ENCODE data around the gene OSBPL6. TPM values are rescaled to one million over a fixed set of nuclear protein-coding genes. Genes with fewer than 3 reads are reported as not detected.

The OSBPL6 gene
- total RNA-seq, 6 experiments from 2014 or later, result 2.4 to 4.1 (median 3.1) TPM

DNA sequence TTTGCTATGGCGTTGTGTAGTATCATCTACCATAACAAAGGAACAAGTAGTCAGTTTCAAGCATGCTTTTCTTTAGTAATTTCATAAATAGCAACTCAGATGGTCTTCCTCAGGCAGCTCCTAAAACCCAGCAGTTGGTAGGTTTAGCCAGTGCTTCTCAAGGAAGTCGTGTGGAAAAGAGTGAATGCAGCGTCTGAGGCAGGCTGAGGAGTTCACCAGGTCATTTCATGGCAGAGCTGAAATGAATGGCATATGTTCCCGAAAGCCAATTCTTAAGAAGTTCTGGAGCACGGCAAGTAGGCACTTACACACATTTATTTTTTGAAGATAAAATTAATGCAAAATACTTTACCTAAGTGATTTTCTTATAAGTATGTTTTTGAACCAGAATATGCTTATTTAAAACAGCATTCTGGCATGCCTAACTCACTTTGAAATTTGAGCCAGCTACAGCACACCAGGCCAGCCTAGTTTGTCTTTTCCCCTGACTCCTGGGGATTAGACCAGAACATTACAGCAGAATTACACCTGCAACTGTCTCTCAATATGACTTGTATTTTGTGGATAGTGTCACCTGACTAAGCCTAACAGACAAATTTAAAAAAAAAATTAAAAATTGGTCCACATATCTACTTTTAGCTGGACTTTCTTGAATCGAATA lies 62.2 kb downstream of the OSBPL6 start:
- DNase-seq (no peak), ATAC-seq (no peak)
- intact Hi-C loops (cut with DNase I), result no loop called here
- WGBS (ENCODE audit: insufficient coverage, low coverage, low lambda C conversion rate, missing lambda C conversion rate), result 85% methylated on average over 6 of the region's 6 CpGs
- Histone ChIP-seq H3K4me3 (no peak overlapping the region), H3K27me3 (no peaks in the 10 kb centered on the region), H3K4me1 (no peaks in the 10 kb centered on the region), H3K27ac (no peak overlapping the region), H3K9me3 (no peaks in the 10 kb centered on the region), H3K36me3 (no peaks in the 10 kb centered on the region)
- TF ChIP-seq POLR2A (IDR thresholded peaks at IDR 0.05), result no peak
- TF ChIP-seq, protein P1, sequence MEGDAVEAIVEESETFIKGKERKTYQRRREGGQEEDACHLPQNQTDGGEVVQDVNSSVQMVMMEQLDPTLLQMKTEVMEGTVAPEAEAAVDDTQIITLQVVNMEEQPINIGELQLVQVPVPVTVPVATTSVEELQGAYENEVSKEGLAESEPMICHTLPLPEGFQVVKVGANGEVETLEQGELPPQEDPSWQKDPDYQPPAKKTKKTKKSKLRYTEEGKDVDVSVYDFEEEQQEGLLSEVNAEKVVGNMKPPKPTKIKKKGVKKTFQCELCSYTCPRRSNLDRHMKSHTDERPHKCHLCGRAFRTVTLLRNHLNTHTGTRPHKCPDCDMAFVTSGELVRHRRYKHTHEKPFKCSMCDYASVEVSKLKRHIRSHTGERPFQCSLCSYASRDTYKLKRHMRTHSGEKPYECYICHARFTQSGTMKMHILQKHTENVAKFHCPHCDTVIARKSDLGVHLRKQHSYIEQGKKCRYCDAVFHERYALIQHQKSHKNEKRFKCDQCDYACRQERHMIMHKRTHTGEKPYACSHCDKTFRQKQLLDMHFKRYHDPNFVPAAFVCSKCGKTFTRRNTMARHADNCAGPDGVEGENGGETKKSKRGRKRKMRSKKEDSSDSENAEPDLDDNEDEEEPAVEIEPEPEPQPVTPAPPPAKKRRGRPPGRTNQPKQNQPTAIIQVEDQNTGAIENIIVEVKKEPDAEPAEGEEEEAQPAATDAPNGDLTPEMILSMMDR (IDR thresholded peaks at IDR 0.05), result no peak

DNA sequence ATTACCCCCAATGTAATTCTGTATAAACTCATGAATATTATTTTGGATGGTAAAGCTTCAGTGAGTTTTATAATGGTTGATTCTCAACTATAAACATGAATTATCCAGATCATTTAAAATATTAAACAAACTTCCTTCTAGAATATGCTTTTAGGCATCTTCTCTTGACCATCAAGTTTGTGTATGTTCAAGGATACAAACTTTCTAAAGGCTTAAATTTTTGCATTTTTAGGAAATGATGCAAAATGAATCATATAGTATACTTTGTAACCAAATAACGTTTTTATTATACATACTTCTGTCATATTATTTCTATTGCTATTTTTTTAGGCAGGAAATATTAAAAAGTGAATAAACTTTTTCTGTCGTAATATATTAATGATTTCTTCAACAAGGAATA lies 62.8 kb downstream of the OSBPL6 start:
- no peaks in the 10 kb centered on the region for H3K4me1 ChIP-seq
- no peak overlapping the region for H3K4me3 ChIP-seq
- TF ChIP-seq, protein P1 (IDR thresholded peaks at IDR 0.05), result no peak
- TF ChIP-seq POLR2A (IDR thresholded peaks at IDR 0.05), result no peak
- H3K36me3 ChIP-seq, result no peaks in the 10 kb centered on the region
- H3K27ac ChIP-seq, result no peak overlapping the region
- intact Hi-C loops (cut with DNase I), result no loop called here
- ATAC-seq (no peak), DNase-seq (no peak)
- H3K9me3 ChIP-seq, result no peaks in the 10 kb centered on the region
- no peaks in the 10 kb centered on the region for H3K27me3 ChIP-seq
- WGBS (ENCODE audit: insufficient coverage, low coverage, low lambda C conversion rate, missing lambda C conversion rate), result 77% methylated on average over 2 of the region's 2 CpGs

DNA sequence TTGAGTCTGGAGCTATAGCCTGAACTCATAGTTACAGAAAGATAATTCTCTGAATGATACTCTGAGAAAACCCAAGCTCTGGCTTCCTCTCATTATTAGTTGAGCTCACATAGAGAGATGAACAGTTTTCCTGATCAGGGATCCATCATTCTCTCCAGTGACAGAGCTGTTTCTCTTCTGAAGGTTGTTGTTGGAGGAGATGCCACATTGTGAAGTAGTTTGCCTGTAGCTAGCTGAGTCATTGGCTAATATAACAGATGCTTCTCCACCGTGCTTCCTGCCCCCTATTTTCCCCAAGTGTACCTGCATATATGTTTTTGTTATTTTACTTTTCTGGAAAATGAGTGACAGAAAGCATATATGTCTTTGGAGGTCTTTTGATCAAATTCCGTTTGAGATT lies 64.6 kb downstream of the OSBPL6 start:
- H3K27me3 ChIP-seq, result no peaks in the 10 kb centered on the region
- H3K36me3 ChIP-seq, result no peaks in the 10 kb centered on the region
- no peak for ATAC-seq
- TF ChIP-seq POLR2A (IDR thresholded peaks at IDR 0.05), result no peak
- TF ChIP-seq, protein P1 (IDR thresholded peaks at IDR 0.05), result no peak
- no peaks in the 10 kb centered on the region for H3K4me1 ChIP-seq
- DNase-seq, result no peak
- intact Hi-C loops (cut with DNase I), result no loop called here
- no peak overlapping the region for H3K4me3 ChIP-seq
- no peaks in the 10 kb centered on the region for H3K9me3 ChIP-seq
- 94% methylated on average over 2 of the region's 2 CpGs for WGBS (ENCODE audit: insufficient coverage, low coverage, low lambda C conversion rate, missing lambda C conversion rate)
- H3K27ac ChIP-seq, result no peak overlapping the region

- DNase-seq, result no peak
- ATAC-seq, result no peak
- Histone ChIP-seq H3K9me3 (no peaks in the 10 kb centered on the region), H3K27me3 (no peaks in the 10 kb centered on the region), H3K4me1 (no peaks in the 10 kb centered on the region), H3K27ac (no peak overlapping the region), H3K36me3 (no peaks in the 10 kb centered on the region), H3K4me3 (no peak overlapping the region)
- WGBS (ENCODE audit: insufficient coverage, low coverage, low lambda C conversion rate, missing lambda C conversion rate), result 78% methylated on average over 11 of the region's 13 CpGs
- no peak for TF ChIP-seq POLR2A (IDR thresholded peaks at IDR 0.05)
- TF ChIP-seq, protein P1 (IDR thresholded peaks at IDR 0.05), result no peak
- intact Hi-C loops (cut with DNase I), result no loop called here
Observed at GRCh38 chr2:178263159-178263860, 69.0 kb downstream of the OSBPL6 start.

All from right lobe of liver (tissue), 6 donors.